GM19043 (cell line): ENCODE data around the gene GRIN1.
A peak's percentile ranks its signal among the peaks of the same experiment; 100 is the strongest.

Source experiments
- ATAC-seq: cut with Tn5 transposase; IDR thresholded peaks from one replicate; pipeline ENCODE4 v1.9.1; 2021; ENCODE audit warnings: low read depth; ENCODE audit not compliant: unreplicated experiment

Gene GRIN1

DNA sequence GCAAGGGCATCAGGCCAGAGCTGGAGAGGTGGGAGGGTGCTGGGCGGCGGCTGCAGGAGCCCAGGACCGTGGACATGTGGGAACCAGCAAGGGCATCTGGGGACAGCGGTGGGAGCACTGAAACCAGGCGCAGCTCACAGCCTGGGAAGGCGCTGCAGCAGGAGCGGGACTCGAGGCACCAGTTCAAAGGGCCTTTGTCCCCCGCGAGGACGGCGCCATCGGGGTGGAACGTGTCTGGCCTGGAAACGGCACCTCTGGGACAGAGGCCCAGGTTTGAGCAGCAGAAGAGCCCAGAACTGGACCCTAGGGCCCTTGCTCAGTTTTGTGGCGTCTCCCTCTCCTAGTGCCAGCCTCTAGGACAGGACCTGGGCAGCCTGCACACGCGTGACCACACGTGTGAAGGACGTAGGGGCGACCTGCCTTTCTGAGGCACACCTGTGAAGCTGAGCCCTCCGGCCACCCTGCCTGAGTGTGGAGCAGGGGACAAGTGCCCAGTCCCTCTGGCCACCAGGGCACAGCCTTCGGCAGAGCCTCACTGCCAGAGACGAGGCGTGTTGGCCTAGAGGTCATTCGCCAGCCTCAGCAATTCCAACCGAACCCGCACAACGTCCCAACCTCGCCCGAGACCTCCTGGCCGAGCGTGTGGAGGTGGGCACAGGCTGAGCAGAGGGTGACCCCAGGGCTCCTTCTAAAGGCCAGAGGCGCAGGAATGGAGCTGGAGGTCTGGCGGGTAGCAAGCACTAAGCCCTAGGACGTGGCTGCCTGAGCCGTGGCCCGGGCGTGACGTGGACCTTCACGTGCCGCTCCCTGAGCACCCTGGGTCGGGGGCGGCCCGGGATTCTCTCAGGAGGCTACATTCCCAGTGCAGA lies 35.1 kb downstream of the GRIN1 start:
- ATAC-seq: no peak

DNA sequence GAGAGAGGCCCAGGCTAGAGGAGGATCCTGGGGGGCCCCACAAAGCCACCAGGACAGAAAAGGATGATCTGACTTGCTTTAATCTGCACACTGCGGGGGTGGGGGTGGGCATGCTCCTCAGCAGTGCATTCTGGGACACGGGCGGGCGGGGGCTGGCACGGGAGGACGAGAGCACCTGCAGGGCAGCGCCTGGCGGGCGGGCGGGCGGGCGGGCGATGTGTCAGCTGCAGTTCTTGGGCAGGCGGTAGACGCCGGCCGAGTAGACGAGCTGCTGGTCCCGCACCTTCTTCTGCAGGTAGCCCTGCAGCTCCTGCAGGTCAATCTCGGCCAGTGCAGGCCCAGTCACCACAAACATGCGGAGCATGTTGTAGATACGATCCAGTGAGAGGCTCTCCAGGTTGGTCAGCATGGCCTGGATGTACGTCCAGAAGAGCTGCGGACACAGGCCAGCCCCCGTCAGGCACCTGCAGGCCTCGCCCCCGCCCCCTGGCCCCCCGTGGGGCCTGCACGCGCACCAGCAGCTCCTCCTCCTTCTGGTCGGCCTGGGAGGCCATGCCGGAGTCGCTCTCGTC lies 35.9 kb downstream of the GRIN1 start:
- no peak for ATAC-seq

- ATAC-seq: no peak
Observed at GRCh38 chr9:137175345-137175961, 36.5 kb downstream of the GRIN1 start.

DNA sequence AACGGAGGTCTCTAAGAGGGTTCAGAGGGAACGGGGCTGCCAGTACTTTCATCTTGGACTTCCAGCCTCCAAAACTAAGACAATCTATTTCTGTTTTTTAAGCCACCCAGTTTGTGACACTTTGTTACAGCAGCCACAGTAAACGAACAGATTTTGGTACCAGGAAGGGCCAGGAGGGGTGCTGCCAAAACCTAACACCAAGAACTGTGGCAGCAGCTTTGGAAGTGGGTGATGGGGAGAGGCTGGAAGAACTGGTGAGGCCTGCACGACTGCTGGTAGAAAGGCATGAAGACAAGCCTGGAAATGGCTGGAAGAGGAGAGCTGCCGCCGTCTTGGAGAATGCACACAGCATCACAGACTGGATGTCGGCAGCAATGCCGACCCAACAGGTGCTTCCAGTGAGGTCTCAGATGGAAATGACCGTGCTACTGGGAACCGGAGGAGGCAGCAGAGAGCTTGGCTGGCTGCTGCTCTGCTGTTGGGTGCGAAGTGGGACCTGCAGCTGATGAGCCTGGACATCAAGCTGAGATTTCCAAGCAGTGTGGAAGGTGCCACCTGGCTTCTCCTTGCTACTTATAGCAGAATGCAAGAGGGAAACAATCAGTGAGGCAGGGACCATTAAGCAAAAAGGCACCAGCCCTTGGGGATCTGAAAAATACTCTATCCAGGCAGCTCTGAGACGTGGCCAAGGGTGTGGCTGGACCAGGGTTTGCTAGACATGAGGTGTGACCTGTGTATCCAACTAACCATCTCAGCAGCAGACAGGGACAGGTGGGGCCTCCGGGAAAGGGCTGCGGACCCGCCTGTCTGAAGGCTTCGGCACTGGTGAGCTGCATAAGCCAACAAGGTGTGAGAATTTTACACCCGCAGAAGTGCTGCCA lies 37.6 kb downstream of the GRIN1 start:
- no peak for ATAC-seq

DNA sequence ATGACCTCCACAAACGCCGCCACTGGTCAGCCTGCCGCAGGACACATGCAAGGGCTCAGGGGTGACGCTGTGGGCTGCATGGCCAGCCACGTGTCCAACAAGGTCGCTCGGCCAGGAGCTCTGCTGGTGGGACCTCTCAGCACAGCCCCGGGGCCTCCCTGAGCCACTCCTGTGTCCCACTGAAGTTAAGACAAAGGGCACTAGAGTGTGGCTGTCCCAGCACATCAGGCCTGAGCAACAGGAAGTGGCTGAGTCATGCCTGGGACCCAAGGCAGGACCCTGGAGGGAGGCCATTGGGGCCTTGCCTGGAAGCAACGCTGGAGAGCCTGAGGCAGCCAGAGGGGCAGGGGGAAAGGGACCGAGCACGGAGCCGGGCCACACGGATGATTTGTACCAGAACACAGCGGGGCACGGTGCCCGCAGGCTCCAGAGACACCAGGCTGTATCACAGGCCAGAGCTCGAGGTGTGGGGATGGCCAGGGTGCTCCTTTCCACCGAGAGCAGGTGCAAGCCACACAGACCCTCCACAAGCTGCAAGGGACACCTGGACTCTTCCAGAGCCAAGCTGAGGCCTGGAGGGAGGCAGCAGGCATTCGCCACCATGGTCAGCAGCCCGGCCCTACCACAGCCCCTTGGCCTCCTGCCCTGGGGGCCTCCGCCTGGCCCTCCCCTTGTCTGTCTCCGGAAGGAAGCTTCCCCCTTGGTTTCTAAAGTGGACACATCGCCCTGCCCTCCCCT lies 39.4 kb downstream of the GRIN1 start:
- no peak for ATAC-seq

- no peak for ATAC-seq
Observed at GRCh38 chr9:137178939-137179630, 40.1 kb downstream of the GRIN1 start.

- no peak for ATAC-seq
Observed at GRCh38 chr9:137179761-137180160, 40.8 kb downstream of the GRIN1 start.

DNA sequence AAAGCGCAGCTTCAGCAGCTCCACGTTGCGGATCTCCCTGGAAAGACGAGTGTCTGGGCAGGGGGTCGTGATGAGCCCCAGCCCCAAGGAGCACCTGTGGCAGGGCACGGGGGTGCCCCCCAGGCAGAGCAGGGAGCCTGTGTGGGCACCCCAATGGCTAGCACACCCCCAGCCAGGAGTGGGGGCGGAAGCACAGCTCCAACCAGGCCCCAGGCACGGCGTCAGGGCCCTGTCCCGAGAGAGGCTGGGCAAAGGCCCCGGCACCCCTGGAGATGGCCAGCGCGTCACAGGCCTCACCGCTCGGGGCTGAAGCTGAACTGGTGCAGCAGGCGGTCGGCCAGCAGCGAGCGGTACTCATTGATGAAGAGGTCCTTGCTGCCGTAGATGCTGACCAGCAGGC lies 41.5 kb downstream of the GRIN1 start:
- no peak for ATAC-seq

- no peak for ATAC-seq
Observed at GRCh38 chr9:137181680-137182079, 42.7 kb downstream of the GRIN1 start.

GRCh38 chr9:137182836-137183235 lies 43.9 kb downstream of the GRIN1 start:
- no peak for ATAC-seq

DNA sequence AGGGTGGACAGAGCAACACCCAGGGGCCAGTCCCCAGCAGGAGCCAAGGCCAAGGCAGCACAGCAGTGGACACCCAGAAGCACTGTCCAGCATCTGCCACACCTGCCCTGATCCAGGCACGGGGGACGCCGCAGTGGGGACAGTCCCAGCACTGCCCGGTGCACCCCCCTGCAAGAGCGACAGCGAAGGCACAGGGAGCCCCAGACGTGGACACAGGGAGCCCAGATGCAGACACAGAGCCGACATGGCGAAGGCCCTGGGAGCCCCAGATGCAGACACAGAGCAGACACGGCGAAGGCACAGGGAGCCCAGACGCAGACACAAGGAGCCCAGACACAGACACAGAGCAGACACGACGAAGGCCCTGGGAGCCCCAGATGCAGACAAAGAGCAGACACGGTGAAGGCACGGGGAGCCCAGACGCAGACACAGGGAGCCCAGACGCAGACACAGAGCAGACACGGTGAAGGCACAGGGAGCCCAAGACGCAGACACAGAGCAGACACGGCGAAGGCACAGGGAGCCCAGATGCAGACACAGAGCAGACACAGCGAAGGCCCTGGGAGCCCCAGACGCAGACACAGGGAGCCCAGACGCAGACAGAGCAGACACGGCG lies 45.1 kb downstream of the GRIN1 start:
- no peak for ATAC-seq

- no peak for ATAC-seq
Observed at GRCh38 chr9:137184881-137185660, 46.1 kb downstream of the GRIN1 start.

DNA sequence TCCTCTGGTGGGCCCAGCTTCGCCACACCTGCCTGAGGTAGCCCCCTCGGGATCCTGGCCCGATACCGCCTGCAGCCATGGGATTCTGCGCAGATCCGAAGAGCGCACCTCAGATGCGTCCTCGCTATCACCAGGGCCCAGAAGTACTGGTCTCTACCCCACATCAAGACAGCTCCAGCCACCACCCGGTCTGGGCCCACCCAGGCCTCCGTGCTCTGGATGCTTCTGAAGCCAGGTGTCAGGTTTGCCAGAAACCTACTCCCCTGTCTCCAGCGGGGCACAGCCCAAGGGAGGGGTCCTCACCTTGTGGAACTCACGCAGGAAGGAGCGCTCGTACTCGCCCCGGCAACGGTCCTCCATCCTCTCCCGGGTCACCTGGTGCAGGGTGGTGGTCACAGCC lies 47.0 kb downstream of the GRIN1 start:
- no peak for ATAC-seq

GRCh38 chr9:137186385-137186784 lies 47.4 kb downstream of the GRIN1 start:
- no peak for ATAC-seq

- ATAC-seq: no peak
Observed at GRCh38 chr9:137187386-137187785, 48.4 kb downstream of the GRIN1 start.

DNA sequence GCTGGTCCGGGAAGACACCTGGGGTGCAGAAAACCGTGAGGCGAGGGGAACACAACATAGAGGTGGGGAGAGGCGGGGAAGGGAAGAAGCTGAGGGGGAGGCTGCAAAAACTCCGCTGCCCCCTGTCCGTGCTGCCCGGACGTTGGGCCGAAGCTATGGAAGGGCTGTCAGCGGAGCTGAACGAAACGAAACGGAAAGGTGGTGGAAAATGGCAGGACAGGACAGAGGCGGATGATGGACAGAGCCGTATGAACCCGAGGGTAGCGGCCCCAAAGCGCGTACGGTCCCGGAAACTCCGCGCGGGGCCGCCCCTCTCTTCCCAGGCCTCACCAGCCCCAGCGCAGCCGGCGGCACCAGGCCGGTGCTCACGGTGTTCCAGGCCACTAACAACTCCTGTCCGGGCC lies 49.1 kb downstream of the GRIN1 start:
- ATAC-seq: no peak

- ATAC-seq: peak; percentile 74
Observed at GRCh38 chr9:137188490-137189296, 49.7 kb downstream of the GRIN1 start, which contains the start of the genes ANAPC2 and SSNA1. ANAPC2 (minus strand) TSS chr9:137188560; CDS start chr9:137188532, 28 bp downstream. SSNA1 (plus strand) TSS chr9:137188676; CDS start chr9:137188727, 51 bp downstream.
